NCI-H1048 (cell line): ENCODE measurements around the gene C12orf75.
"Not testable (repeated sequence)": the region's sequence is repeated elsewhere in the genome, so short reads cannot be mapped to it uniquely, and the experiment has no call there.

ENCODE experiments used
- DNase-seq: peaks from one replicate; lab custom pipeline; 2025; lab: John Stamatoyannopoulos, UW

The C12orf75 gene

GRCh38 chr12:105378911-105379310, 48.4 kb downstream of the C12orf75 start:
- no peak for DNase-seq

GRCh38 chr12:105382771-105383622, 52.5 kb downstream of the C12orf75 start:
- peak; percentile 11 for DNase-seq

- no peak for DNase-seq
Measured at GRCh38 chr12:105384220-105384619, 53.7 kb downstream of the C12orf75 start.

GRCh38 chr12:105384916-105385535, 54.5 kb downstream of the C12orf75 start:
- DNase-seq = no peak

- DNase-seq = no peak
Measured at GRCh38 chr12:105386431-105386830, 55.9 kb downstream of the C12orf75 start.

GRCh38 chr12:105391231-105391630, 60.7 kb downstream of the C12orf75 start:
- DNase-seq = no peak

GRCh38 chr12:105393587-105393986, 63.1 kb downstream of the C12orf75 start:
- DNase-seq = no peak

GRCh38 chr12:105396024-105396423, 65.5 kb downstream of the C12orf75 start:
- DNase-seq = no peak

- no peak for DNase-seq
Measured at GRCh38 chr12:105396983-105397382, 66.5 kb downstream of the C12orf75 start.

GRCh38 chr12:105398930-105399329, 68.4 kb downstream of the C12orf75 start:
- no peak for DNase-seq

GRCh38 chr12:105399428-105400081, 69.1 kb downstream of the C12orf75 start:
- no peak for DNase-seq

- DNase-seq = no peak
Measured at GRCh38 chr12:105400227-105400626, 69.7 kb downstream of the C12orf75 start.

GRCh38 chr12:105401198-105401597, 70.7 kb downstream of the C12orf75 start:
- DNase-seq = no peak

GRCh38 chr12:105402366-105402765, 71.9 kb downstream of the C12orf75 start:
- DNase-seq = no peak

- no peak for DNase-seq
Measured at GRCh38 chr12:105403095-105403494, 72.6 kb downstream of the C12orf75 start.

GRCh38 chr12:105404134-105404533, 73.6 kb downstream of the C12orf75 start:
- not testable (repeated sequence) for DNase-seq

GRCh38 chr12:105406497-105406896, 76.0 kb downstream of the C12orf75 start:
- no peak for DNase-seq

- DNase-seq = no peak
Measured at GRCh38 chr12:105409279-105409678, 78.8 kb downstream of the C12orf75 start.

GRCh38 chr12:105409801-105410471, 79.4 kb downstream of the C12orf75 start:
- no peak for DNase-seq

- no peak for DNase-seq
Measured at GRCh38 chr12:105413911-105414487, 83.5 kb downstream of the C12orf75 start.

GRCh38 chr12:105417732-105418131, 87.2 kb downstream of the C12orf75 start:
- no peak for DNase-seq

GRCh38 chr12:105418229-105418628, 87.7 kb downstream of the C12orf75 start:
- no peak for DNase-seq
